Right hindlimb (tissue), 1 donor: ENCODE measurements around the gene USP54.

Source experiments
- DNase-seq: peaks from one replicate; pipeline ENCODE4 v3.0.0-alpha.2; 2018

Gene USP54

DNA sequence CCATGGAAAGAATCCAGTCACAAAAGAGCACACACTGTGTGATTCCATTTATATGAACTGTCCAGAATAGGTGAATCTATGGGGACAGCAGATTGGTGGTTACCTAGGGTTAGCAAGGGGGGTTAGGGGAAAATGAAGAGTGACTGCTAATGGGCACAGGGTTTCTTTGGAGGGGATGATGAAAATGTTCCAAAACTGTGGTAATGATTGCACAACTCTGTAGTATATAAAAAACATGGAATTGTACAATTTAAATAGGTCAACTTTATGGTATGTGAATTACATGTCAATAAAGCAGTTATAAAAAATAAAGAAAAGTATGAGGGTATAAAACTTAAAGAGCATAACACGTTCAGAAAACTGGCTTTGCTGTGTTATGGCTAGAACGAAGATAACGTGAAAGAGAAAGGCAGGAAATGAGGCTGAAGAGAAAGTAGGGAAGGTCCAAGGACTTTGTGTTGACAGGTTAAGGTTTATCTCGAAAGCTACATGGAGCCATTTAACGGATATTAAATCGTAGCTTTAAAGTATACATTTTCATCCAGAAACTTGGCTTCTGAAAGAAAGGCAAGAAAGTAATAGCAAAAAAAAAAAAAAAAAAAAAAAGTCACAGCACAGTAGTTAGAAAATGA is 131.3 kb downstream of the USP54 start:
- no peak for DNase-seq

DNA sequence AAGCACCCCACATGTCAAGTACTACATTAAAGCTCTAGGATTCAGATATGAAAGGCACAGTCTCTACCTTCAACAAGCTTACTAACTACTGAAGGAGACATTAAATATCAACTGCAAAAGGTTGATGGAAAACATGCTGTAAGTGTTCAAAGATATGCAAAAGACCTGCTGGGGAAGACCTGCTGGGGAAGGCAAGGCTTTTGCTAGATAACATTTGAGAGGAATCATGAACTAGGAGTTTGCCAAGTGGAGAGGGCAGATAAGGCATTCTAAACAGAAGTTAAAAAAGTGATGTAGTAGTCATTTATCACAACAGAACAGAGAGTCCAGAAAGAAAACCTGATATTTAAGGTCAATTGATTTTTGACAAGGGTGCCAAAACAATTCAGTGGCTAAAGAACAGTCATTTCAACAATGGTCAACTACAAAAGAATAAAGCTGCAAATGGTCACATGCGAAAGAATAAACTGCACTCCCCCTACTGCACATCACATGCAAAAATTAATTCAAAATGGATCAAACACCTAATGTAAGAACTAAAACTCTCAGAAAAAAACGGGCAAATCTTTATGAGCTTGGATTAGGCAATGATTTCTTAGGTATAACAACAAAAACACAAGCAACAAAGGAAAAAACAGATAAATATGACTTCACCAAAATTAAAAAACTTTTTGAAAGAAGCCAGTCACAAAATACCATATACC is 134.8 kb downstream of the USP54 start:
- no peak for DNase-seq

DNA sequence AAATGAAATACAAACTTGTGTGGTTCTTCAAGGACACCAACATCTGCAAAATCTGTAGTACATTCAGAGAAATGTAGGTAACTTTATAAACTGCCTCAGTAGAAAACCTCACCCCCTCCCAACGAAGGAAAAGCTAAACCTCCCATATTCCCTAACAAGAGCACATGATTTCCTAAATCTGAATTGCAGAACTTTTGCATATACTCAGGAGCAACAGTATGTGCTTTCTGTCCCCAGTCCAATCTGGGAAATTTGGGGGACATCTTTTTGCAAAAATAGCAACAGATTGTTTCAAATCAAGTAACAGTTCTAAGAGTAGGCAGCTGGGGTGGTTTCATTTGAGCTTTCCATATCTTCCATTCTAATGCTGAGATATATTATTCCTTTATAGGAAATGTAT is 142.0 kb downstream of the USP54 start:
- no peak for DNase-seq

DNA sequence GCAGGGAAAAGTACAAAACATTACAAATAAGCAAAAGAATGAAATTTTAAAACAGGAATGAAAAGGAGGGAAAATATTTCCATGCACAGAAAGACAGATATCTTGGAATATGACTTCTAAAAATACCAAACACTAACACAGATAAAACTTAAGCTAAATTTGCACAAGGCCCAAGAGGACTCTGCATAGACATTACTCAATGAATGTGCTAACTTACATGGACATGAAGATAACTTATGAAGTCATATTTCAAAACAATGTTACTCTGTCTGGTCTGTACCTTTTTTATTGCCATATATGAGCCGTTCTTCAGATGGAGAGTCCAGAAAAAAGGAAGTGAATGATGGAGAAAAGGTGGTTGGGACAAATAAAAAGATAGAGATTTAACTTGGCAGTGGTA is 142.8 kb downstream of the USP54 start:
- no peak for DNase-seq
